ENCODE results near the gene SYNCRIP.

GRCh38 chr6:85660181-85660611 lies 17.5 kb upstream of the SYNCRIP start:
- TF ChIP-seq ZNF274 (IDR thresholded peaks at IDR 0.05; ENCODE audit: low read depth, low read length) (no peak), YY1 (IDR thresholded peaks at IDR 0.05; ENCODE audit: insufficient read depth, insufficient read length) (no peak)

Measured in NT2/D1 (cell line).